Activated T-cell treated with anti-CD3 and anti-CD28 coated beads for 4 hours (primary cell): Measurements from ENCODE around the gene SH3PXD2A.
"Not testable (repeated sequence)": the region's sequence is repeated elsewhere in the genome, so short reads cannot be mapped to it uniquely, and the experiment has no call there.

Experiments
- DNase-seq: peaks from one replicate; pipeline ENCODE4 v3.0.0-alpha.2; 2020

Gene SH3PXD2A

DNA sequence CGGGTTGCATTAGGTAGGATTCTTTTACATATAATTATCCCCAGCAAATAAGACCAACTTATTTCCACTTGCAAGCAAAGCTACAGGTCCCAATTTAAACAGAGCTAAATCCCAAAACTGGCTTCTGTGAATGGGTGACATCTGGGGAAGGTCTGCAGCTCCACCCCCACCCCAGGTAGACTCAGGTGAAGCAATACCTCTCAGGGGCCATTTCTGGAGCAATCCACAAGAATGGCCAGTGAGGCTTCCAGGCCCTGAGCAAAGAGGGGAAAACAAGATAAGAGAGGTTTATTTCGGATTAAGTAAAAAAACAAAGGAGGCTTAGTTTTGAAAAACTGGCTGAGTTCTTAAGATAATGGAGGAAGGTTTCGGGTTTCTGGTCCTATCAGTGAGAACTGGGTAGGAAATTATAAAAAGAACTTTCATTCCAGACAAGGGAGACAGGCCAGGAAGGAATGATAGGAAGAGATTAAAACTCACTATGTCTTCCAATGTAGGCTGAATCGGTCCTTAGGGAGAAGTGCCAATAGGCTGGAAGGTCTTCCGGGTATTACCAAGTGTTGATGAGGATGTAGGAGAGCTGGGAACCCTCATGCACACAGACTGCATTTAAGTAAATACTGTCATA is 25.4 kb downstream of the SH3PXD2A start:
- no peak for DNase-seq

DNA sequence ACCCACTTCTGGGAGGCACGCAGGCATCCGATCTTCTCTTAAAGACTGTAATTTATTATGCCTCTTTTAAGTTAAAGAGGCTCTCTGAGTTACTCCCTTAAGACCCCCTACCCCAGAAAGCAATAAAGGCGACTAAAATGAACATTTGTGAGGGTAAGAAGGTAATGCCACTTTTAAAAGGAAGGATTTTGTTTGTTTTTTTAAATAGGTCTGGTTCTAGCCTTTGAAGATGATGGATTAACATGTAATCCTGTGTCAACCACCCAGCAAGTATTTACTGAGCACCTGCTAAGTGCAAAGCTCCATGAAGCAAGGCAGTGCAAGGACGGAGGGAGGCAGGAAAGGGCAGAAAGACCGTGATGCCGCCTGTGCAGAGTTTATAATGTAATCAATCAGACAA is 26.1 kb downstream of the SH3PXD2A start:
- DNase-seq = no peak

DNA sequence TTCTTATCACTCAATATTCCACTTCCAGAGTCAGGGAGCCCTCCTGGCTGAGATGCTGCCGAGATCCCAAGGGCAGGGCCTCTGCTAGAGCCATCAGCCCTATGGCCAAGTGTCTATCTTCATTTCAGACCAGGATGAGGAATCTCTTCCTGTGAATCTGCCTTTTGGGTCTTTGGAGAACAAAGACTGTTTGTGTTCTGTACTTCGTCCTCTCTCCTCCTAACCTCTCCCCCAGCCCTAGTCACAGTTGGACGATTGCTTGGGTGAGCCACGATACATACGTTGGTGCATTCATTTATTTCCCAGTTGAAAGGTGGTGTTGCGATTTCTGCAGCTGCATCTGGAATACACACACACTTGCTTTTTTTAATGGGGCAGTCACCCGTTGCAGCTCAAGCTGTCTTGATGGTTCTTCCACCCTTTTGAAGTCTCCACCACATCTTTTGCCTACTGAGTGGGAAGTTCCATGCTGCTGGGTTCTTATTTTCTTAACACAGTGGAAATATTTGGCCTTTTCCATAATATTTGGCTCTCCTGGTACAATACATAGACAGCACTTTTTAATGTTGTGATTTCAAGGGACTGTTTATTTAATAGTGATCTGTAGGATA is 26.7 kb downstream of the SH3PXD2A start:
- no peak for DNase-seq

DNA sequence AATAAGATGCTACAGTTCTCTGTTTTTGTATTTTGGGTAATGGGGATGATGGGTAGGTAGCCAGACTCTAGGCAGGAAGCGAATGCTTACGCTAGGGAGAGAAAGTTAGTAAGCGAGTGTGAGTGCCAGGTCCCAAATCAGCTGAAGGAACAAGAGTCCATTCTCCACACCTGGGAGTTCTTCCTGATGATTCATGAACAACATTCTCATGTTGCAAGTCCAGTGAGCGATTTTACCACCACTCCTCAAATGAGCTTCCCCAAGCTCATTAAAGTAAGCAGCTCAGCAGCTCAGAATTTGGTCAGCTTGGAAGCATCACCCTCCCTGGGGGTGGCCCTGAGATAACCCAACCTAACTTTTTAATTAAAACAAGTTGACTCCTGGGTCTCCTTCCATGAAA is 27.3 kb downstream of the SH3PXD2A start:
- no peak for DNase-seq

DNA sequence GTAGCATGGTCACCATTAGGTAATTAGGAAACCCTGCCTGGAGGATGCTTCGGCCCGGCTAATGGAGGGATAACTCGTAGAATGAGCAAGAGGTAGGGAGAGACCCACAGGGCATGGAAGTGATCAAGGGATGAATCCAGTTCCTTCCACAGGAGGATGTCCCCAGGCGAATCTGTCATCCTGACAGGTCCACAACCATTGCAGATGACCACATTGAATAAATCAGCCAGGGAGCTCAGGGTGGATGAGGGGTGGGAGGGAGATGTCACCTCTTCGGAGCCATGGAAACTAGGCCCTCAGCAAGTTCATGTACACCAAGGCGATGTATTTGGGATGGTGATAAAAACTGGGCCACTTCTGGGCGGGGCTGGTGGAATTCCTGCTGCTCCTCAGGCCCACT is 28.5 kb downstream of the SH3PXD2A start:
- DNase-seq = no peak

DNA sequence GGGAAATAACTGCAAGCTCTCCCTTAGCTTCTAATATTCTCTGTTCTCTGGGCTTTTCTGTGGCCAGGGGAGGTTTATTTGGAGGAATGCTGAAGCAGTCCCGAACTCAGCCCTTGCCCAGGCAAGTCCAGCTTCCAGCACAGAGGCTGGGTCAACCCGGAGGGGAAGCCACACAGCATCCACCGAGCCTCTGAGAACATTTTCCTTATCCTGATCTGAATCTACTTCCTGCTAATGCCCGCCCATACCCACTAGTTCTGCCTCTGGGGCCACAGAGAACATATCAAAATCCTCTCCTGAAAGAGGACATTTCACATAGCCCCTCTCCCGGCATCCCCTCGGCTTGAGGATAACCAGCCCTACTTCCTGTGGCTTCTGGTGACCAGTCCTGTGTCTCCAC is 31.1 kb downstream of the SH3PXD2A start:
- DNase-seq = no peak

DNA sequence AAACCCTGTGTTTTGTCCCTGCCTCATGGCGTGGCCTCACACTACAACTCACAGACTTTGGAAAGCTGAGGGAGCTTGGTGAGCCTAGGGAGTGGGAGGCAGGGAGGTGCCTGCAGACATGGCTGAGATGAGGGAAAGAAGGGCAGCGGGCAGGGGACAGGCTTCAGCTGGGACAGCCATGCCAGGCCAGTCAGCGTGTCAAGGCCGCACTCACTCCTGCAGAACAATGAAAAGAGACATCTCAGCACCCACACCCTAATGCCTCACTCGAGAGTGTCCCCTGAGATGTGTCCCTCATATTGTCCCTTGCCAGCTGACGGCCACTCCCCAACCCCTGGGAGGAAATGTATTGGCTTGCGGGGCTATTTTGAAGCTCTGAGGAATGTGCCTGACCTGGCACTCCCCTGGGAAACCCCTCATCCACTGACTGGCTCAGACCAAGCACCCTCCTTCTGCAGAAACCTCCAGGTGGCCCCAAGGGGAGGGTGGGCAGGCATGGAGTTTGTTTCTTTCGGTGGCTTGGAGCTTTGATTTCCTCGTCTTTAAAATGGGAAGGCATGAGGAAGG is 31.6 kb downstream of the SH3PXD2A start:
- no peak for DNase-seq

DNA sequence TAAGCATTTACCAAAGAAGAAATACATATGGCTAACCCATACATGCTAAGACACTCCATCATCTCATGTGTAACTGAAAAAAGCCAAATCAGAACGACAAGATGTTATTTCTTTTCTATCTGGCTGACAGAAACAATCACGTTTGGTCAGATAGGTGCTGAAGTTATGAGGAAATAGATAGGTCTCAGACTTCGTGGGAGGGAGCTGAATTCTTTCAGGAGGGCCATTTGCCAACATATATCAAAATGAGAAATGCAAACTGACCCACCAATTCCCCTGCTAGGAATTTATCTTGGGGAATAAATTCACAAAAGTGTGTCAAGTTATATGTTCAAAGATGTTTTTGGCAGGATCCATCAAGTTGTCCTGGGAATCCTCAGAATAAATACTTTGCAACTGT is 32.6 kb downstream of the SH3PXD2A start:
- no peak for DNase-seq

DNA sequence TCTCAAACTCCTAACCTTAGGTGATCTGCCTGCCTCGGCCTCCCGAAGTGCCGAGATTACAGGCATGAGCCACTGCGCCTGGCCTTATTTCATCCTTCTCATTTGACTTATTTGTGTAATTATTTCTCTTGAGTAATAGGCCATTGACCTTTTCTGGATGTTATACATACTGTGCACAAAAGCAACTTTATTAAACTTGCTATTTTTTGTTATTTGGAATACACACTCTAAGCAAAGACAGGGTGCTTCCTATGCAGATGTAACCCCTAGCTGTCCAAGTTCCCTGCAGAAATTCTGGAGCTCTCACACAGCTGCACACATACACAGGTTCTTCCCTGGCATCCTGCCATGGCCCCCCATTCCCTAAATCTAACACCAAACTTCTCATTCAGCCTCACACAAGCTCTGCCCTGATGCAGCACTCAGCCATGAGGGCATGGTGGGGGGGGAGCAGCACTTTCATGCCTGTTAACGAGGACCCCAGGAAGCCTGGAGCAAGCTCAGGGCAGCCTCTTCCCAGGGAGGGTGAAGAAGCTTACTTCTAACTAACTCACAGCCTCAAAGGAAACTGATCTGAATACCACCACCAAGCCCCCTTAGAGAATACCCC is 33.2 kb downstream of the SH3PXD2A start:
- DNase-seq = no peak

DNA sequence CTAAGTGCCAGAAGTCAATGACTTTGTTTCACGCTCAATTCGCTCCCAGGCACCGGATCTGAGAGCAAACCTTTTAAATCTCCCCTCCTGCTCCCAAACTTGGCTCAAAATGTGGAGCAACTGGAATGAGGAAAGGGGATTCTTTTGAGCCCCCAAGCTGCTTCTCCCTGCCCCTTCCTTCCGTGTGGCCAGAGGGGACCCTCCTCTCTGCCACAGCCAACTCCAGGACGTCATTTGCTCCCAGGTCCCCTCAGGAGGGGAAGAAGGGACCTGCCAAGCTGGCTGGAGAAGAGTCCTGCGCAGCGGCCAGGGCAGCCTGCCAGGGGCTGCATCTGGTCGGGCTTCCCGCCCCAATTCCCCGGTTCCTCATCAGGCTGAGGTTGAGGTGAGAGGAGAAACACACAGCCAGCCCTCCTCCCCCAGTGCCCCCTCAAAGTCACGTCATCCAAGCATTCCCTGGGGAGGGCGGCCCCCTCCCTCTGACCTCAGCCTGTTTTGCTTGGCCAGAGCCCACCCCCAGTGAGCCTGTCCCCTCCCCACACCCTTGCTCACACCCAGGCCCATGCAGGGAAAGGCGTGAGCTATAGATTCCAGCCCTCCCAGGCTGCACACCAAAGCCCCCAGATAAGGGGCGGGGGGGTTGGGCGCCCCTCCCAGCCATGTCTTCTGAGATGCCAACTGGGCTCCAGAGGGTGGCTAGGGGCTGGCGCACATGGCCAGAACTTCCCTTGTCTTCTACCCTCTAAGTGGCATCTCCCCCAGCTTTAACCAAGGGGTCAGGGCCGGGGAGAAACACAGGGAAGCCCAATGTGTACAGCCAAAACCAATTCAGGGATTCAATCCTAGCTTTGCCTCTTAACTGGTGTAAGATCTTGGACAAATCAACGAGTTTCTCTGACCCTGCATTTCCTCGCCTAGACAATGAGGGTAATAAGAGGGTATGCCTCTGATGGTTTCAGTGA is 35.0 kb downstream of the SH3PXD2A start:
- DNase-seq = no peak

DNA sequence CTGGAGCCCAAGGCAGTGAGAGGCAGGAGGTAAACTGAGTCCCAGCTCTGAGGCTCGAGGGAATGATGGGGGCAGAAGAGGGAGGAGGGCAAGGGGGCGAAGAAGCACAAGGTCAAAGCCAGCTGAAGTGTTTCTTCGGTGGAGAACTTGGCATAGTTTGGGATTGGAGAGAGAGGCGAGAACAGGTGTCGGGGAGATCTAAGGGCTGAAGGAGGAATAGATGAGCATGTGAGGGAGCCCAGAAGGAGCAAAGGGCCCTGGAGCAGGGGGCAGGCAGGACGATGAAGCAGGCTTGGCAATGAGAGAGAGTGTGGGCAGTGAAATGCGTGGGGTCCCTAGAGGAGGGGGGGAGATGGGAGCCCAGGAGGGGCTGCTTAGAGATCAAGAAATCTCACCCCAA is 35.9 kb downstream of the SH3PXD2A start:
- no peak for DNase-seq

DNA sequence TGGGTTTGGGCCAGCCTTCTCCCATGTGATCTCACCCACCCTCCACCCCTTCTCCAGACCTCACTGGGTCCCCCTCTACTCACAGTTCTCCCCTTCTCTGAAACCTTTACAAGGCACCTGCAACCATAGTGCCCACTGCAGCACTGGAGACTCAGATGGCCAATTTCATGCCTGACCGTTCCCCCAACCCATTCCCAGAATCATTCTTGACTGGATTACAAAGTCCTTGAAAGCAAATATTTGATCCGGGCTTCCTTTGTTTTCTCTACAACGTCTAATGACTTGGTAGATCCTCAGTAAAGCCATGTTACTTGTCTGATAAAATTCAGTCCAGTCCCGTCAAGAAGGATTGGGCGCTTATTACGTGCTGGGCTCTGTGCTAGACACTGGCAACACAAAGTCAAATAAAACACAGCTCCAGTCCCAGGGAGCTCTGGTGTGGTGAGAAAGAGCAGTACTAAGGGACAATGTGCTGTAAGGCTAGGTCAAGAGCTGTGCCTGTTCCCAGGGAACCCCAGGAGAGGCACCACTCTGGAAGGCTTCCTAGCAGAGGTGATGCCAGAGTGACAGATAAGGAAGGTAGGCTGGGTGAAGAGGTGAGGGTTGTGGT is 36.5 kb downstream of the SH3PXD2A start:
- DNase-seq = no peak

DNA sequence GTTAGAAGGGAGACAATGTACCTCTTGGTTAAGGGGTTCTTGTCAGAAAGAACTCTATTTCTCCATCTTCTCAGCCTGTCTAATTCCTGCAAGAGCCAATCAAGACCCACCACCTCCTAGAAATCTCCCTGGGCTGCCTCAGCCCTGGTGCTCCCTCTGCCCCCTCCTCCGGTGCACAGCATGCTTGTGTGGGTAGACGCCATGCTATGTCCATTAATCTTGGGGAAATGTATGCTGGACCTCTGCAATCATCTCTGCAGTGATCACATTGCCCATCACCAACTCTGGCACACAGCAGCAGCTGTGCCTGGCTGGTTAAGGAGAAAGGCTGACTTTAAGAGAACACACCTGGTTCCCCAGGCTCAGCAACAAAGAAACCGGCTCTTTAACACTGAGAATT is 37.3 kb downstream of the SH3PXD2A start:
- DNase-seq = no peak

DNA sequence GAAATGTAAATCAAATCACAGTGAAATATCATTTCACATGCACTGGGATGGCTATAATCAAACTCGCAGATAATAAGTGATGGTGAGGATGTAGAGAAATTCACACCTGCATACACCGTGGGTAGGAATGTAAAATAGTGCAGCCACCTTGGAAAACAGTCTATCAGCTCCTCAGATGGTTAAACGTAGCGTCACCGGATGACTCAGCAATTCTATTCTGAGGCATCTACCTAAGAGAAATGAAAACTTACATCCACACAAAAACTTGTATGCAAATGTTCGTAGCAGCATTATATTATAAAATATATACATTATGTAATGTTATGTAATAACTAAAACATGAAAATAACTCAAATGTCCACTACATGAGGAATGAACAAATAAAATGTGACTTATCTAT is 38.9 kb downstream of the SH3PXD2A start:
- DNase-seq = no peak

DNA sequence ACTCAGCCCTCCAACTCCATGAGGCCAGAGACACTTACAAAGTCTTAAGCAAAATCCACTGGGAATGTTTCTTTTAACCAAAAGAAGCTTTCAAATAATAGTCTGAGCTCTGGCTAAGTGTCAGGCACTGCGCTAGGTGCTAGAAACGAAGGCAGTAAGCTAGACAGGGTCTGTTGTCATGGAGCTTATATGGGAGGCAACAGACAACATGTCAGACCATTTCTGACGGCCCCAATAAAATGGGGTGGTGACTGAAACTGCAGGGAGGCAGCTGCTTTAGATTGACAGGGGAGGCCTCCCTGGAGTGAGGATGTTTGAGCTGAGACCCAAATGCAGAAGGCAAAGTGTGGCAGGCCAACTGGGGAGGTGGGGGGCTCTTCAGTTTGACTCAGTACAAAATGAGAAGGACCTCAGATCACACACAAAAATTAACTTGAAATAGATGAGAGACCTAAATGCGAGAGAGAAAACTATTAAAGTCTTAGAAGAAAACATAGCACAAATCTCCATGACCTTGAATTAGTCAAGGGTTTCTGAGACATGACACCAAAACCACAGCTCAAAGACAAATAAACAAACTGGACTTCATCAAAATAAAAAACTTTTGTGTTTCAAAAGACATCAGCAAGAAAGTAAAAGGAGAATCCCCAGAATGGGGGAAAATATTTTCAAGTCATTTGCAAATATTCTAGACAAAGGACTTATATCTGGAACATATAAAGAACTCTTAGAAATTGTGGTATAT is 40.6 kb downstream of the SH3PXD2A start:
- DNase-seq = no peak

DNA sequence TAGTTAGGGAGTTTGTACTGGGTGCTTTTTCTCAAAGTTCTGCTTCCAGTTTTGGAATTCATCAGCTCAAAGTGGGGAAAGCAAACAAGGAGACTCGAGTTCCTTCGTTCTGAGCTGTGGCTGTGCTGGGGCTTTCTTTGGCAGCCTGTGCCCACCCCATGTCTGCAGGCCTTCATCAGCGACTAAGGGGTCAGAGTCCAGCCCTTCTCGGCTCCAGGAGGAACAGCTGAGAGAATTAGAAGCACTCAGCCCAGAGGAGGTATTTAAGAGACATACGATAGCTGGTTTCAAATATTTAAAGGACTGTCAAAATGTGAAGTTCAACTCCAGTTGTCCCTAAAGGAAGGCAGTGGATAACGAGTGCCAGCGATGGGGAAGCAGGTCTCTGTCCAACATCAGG is 41.3 kb downstream of the SH3PXD2A start:
- DNase-seq = no peak

DNA sequence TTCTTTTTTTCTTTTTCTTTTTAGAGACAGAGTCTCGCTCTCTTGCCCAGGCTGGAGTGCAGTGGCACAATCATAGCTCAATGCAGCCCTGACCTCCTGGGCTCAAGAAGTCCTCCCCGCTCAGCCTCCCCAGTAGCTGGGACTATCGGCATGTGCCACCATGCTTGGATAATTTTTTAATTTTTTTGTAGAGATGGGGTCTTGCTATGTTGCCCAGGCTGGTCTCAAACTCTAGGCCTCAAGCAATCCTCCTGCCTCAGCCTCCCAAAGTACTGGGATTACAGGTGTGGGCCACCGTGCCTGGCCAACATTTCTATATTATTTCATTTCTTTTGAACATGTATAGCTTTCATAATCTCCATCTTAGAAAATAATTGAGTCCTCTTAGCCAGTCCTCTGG is 42.1 kb downstream of the SH3PXD2A start:
- DNase-seq = not testable (repeated sequence)

DNA sequence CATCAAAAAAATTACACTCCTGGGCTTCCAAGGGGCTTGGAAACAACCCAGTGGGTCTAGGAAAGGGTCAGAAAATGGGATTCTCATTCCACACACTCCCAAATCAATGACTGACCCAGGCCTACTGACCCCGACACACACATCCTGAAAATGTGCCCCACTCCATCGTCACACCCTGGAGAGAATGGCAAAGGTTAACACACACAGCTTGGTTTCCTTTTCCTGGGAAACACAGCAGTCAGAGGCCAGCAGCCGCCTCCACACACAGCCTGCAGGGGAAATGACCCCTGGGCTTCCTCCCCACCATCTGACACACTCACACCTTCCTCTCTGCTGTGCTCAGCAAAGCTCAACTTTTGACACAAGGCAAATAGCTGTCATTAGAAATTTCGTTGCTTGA is 42.9 kb downstream of the SH3PXD2A start:
- DNase-seq = no peak

DNA sequence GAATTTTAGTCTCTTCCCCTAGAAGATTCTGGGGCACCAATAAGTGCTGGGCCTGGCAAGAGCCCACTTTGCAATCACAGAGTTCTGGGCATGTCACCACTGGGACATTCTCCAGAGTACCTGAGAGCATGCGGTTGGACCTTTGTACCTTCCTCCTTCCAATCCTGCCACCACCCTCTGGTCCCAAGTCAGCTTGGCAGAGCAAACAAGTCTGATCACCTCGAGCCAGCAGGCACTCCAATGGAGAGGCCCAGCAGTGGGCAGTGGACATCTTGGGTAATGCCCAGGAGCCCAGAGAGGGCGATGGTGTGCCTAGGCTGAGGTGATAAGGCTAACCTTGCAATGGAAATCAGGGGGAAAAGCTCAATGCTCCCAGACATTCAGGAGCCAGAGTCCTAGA is 43.4 kb downstream of the SH3PXD2A start:
- DNase-seq = no peak

DNA sequence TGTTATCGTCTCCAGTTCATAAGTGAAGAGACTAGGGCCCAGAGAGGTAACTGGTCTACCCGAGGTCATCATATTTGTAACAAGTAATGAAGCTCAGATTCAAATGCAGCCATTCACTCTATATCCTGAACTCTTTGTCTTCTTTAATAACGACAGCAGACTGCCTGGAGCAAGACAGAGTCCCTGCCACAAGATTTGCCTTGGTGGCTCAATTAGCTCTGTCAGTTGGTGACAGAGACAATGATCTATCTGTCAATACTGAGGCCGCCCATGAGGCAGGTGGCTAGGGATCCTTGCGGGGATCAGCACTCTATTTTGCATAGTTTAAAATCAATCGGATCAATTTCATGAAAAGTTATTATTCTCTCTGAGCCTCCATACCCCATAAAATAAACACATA is 43.9 kb downstream of the SH3PXD2A start:
- no peak for DNase-seq

DNA sequence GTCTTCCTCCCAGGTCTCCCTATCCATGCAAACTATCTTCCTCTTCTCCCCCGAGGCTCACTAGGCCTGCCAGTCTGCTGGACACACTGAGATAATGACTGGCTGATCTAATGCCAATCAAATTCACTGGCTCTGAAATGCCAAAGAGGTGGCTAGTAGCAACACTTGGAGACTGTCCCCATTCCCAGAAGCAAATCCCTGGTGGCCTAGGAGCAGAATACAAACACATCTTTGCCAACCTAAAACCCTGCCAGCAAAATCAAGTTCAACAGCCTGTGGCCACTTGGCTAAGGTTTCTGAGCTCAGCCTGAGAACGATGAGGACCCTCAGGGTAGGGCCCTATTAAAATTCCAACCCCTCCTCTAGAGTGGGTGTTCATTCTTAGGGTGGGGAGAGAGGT is 46.6 kb downstream of the SH3PXD2A start:
- no peak for DNase-seq

DNA sequence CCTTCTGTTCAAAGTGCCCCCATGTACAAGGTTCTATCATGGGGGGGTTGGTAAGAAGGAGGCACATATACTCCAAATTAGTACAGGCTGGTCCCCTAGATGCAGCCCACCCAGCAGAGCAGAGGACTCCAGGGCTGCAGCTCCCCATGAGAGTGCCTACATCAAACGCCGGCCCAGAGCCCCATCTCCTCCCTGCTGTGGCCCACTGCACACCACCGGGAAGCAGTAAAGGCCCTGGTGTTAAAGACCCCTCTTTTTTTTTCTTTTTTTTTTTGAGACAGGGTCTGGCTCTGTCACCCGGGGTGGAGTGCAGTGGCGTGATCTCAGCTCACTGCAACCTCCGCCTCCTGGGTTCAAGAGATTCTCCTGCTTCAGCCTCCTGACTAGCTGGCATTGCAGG is 47.4 kb downstream of the SH3PXD2A start:
- no peak for DNase-seq
